Panc1 (cell line): ENCODE measurements around the gene PPIP5K1. TPM values are rescaled to one million over a fixed set of nuclear protein-coding genes. Genes with fewer than 3 reads are reported as not detected.

Experiments
- ATAC-seq: fragments of 200-7000 bp; cut with Tn5 transposase; 2 replicates; pipeline ENCODE4 v1.9.1; 2020; ENCODE audit warnings: mild to moderate bottlenecking, moderate library complexity
- BruUV-seq: library from RNA; stranded (reverse); fragments of 400-500 nt; replicated peaks from 2 replicates; lab custom pipeline; 2021; lab: Mats Ljungman, UMichigan
- CTCF ChIA-PET: fragments of 300-600 bp; sonication (Branson Sonifier 250); formaldehyde crosslinking; loops from one replicate; lab custom pipeline; 2022; ENCODE audit warnings: antibody characterized with exemption; lab: Charles Lee
- POLR2A ChIA-PET: fragments of 300-600 bp; sonication (Branson Sonifier 250); formaldehyde crosslinking; loops from one replicate; lab custom pipeline; 2022; ENCODE audit warnings: antibody characterized with exemption; lab: Charles Lee
- DNase-seq: peaks from one replicate; pipeline ENCODE4 v3.0.0-alpha.2; 2010; ENCODE audit warnings: low read depth, low spot score
- H3K27ac ChIP-seq: 2 replicates; pipeline ENCODE4 v1.5.1; 2011; ENCODE audit warnings: mild to moderate bottlenecking, low read length, inconsistent platforms
- H3K27me3 ChIP-seq: fragments of 200-500 bp; sonication (Bioruptor generic); 2 replicates; pipeline ENCODE4 v1.6.0; 2014; ENCODE audit warnings: low read length, inconsistent platforms; ENCODE audit not compliant: control insufficient read depth, insufficient read depth
- H3K36me3 ChIP-seq: fragments of 200-500 bp; sonication (Bioruptor generic); 2 replicates; pipeline ENCODE4 v1.5.1; 2014; ENCODE audit warnings: inconsistent platforms, mild to moderate bottlenecking, low read length, moderate library complexity; ENCODE audit not compliant: control insufficient read depth, insufficient read depth
- H3K4me1 ChIP-seq: 2 replicates; pipeline ENCODE4 v1.5.1; 2011; ENCODE audit warnings: inconsistent platforms, mild to moderate bottlenecking, low read length, moderate library complexity; ENCODE audit not compliant: control insufficient read depth, insufficient read depth
- H3K4me3 ChIP-seq, 2 experiments: 2 replicates each; pipeline ENCODE4 v1.5.1; 2011 to 2012; ENCODE audit warnings: low read depth in 2 of 2, low read length in 2 of 2, mild to moderate bottlenecking in 2 of 2, inconsistent platforms in 1 of 2, moderate library complexity in 1 of 2
- H3K9me3 ChIP-seq: fragments of 200-500 bp; sonication (Bioruptor generic); 2 replicates; pipeline ENCODE4 v1.5.1; 2014; ENCODE audit warnings: low read depth, mild to moderate bottlenecking, inconsistent platforms, low read length, moderate library complexity; ENCODE audit not compliant: control insufficient read depth, insufficient read depth
- CTCF ChIP-seq: fragments of 450-650 bp; IDR thresholded peaks from 2 replicates; pipeline ENCODE4 v1.5.1; 2017; ENCODE audit warnings: mild to moderate bottlenecking
- POLR2AphosphoS5 ChIP-seq: IDR thresholded peaks from 2 replicates; pipeline ENCODE4 v1.6.1; 2012; ENCODE audit warnings: mild to moderate bottlenecking, low read depth, low read length, moderate library complexity
- REST ChIP-seq, 2 experiments: IDR thresholded peaks; 2 replicates each; pipeline ENCODE4 v1.6.1; 2011 to 2012; ENCODE audit warnings: low read depth in 2 of 2, control low read depth in 1 of 2, low read length in 1 of 2, mild to moderate bottlenecking in 1 of 2, moderate library complexity in 1 of 2; ENCODE audit not compliant: insufficient read depth in 1 of 2
- SIN3A ChIP-seq: IDR thresholded peaks from 2 replicates; pipeline ENCODE4 v1.6.1; 2012; ENCODE audit warnings: low read depth, mild to moderate bottlenecking, low read length, moderate library complexity, borderline replicate concordance; ENCODE audit not compliant: insufficient read depth
- TCF7L2 ChIP-seq: IDR thresholded peaks from 2 replicates; pipeline ENCODE4 v1.6.1; 2011; ENCODE audit warnings: mild to moderate bottlenecking, low read depth, low read length, inconsistent platforms
- in situ Hi-C: cut with HindIII; loops from 2 replicates; pipeline ENCODE4 v1.10.0; 2016; ENCODE audit warnings: low sequenced_read_pairs, low pct_unique_long_range_greater_than_20kb
- intact Hi-C: fragments of 100-400 bp; cut with micrococcal nuclease; formaldehyde crosslinking; loops from one replicate; pipeline ENCODE4 v1.10.0; 2022; ENCODE audit not compliant: unreplicated experiment
- total RNA-seq: library from RNA; stranded (reverse); gene quantifications from one replicate; pipeline ENCODE4 v1.2.1, GENCODE V29; 2021; ENCODE audit not compliant: unreplicated experiment

The PPIP5K1 gene
- total RNA-seq, 1 experiment from 2014 or later: 56.6 TPM

- TF ChIP-seq SIN3A (no peak), TCF7L2 (peak; percentile 88), POLR2AphosphoS5 (peak; percentile 58; the same call in 1 of the 2 replicates)
- H3K27me3 ChIP-seq: no peaks in the 10 kb centered on the region; the same call in 1 of the 2 replicates
- no peaks in the 10 kb centered on the region for H3K9me3 ChIP-seq
- peaks cover 7% of the 10 kb centered on the region; the same call in 1 of the 2 replicates for H3K4me1 ChIP-seq
- peak overlapping the region; percentile 79 to 85 for H3K4me3 ChIP-seq
- BruUV-seq: TSS peak; percentile 93
- in situ Hi-C loops: no loop called here
- ATAC-seq (peak; percentile 99), DNase-seq (peak; percentile 78)
- H3K27ac ChIP-seq: peak overlapping the region; percentile 93
- intact Hi-C loops: no loop called here
- no peaks in the 10 kb centered on the region for H3K36me3 ChIP-seq
- ChIA-PET CTCF (interaction anchor here (0.7 to 1.4 kb wide), 3 partner anchors 39 to 620 kb away, joined by 3 to 7 read pairs (median 7); no protein-coding TSS in a partner anchor), POLR2A (interaction anchor here (0.5 to 2.2 kb wide), 9 partner anchors 9 to 314 kb away, joined by 3 to 18 read pairs (median 5); partner anchors contain the start of gene TP53BP1)
Measured at GRCh38 chr15:43510200-43511011, 79.6 kb downstream of the PPIP5K1 start.

GRCh38 chr15:43509660-43510199, 80.3 kb downstream of the PPIP5K1 start:
- TF ChIP-seq TCF7L2 (no peak), POLR2AphosphoS5 (no peak), SIN3A (no peak), REST (IDR thresholded peaks at IDR 0.05; ENCODE audit: insufficient read depth in 1 of 2, low read depth in 2 of 2, low read length in 1 of 2) (no peak), CTCF (no peak)
- Histone ChIP-seq H3K4me1 (peaks cover 7% of the 10 kb centered on the region; the same call in 1 of the 2 replicates), H3K4me3 (peak overlapping the region; percentile 79 to 85), H3K36me3 (no peaks in the 10 kb centered on the region), H3K27me3 (no peaks in the 10 kb centered on the region; the same call in 1 of the 2 replicates), H3K9me3 (no peaks in the 10 kb centered on the region), H3K27ac (peak overlapping the region; percentile 93)
- ATAC-seq (no peak), DNase-seq (no peak)
- intact Hi-C loops (no loop called here), in situ Hi-C loops (no loop called here)
- POLR2A ChIA-PET: interaction anchor here (0.5 to 2.2 kb wide), 5 partner anchors 9 to 313 kb away, joined by 4 to 18 read pairs (median 7); partner anchors contain the start of gene TP53BP1
- no TSS peak for BruUV-seq
- CTCF ChIA-PET: interaction anchor here (0.9 kb wide), 1 partner anchor 619 kb away, joined by 7 read pairs; no protein-coding TSS in a partner anchor
